A549 (cell line): ENCODE results near the gene LRP4.
"Not testable (repeated sequence)": the region's sequence is repeated elsewhere in the genome, so short reads cannot be mapped to it uniquely, and the experiment has no call there.

Experiments
- BHLHE40 ChIP-seq: IDR thresholded peaks from 2 replicates; pipeline ENCODE4 v1.6.1; 2012; ENCODE audit warnings: low read depth, low read length, inconsistent platforms
- CEBPB ChIP-seq, 2 experiments: fragments of >200 bp in 1 of 2; sonication (Bioruptor Twin) in 1 of 2; formaldehyde crosslinking in 1 of 2; IDR thresholded peaks; 2 replicates each; pipeline ENCODE4 v1.6.1; 2012 to 2016
- CTCF ChIP-seq: fragments of >200 bp; sonication (Bioruptor Twin); formaldehyde crosslinking; IDR thresholded peaks from 3 replicates; pipeline ENCODE4 v1.5.1; 2016
- EHMT2 ChIP-seq: fragments of 200-600 bp; sonication (generic); IDR thresholded peaks from 2 replicates; pipeline ENCODE4 v1.6.1; 2016; ENCODE audit warnings: antibody characterized with exemption, low read depth, mild to moderate bottlenecking, moderate library complexity
- HOXA7 ChIP-seq: fragments of 250-450 bp; sonication (Bioruptor Pico); IDR thresholded peaks from 2 replicates; pipeline ENCODE4 v1.5.0; 2020; ENCODE audit warnings: mild to moderate bottlenecking, moderate library complexity
- JUNB ChIP-seq: fragments of >200 bp; sonication (Bioruptor Twin); formaldehyde crosslinking; IDR thresholded peaks from 2 replicates; pipeline ENCODE4 v1.6.1; 2016
- MAFK ChIP-seq: fragments of 450-650 bp; IDR thresholded peaks from 2 replicates; pipeline ENCODE4 v1.6.1; 2014; ENCODE audit not compliant: partially characterized antibody
- PHF8 ChIP-seq: fragments of 200-600 bp; sonication (generic); IDR thresholded peaks from 2 replicates; pipeline ENCODE4 v1.6.1; 2016; ENCODE audit warnings: low read depth, mild to moderate bottlenecking, antibody characterized with exemption, moderate library complexity, borderline replicate concordance
- POLR2A ChIP-seq: IDR thresholded peaks from 2 replicates; pipeline ENCODE4 v1.6.1; 2012; ENCODE audit warnings: mild to moderate bottlenecking, low read length
- RAD21 ChIP-seq, 2 experiments: fragments of >200 bp in 1 of 2; sonication (Bioruptor Twin) in 1 of 2; formaldehyde crosslinking in 1 of 2; IDR thresholded peaks in 1 of 2; conservative IDR thresholded peaks in 1 of 2; 2 replicates in 1 of 2; 3 replicates in 1 of 2; pipeline ENCODE4 v1.6.1; 2012 to 2018; ENCODE audit warnings: inconsistent platforms in 1 of 2
- RCOR1 ChIP-seq: fragments of 150-350 bp; IDR thresholded peaks from 2 replicates; pipeline ENCODE4 v1.6.1; 2014; ENCODE audit warnings: antibody characterized with exemption, low read length, low read depth
- RFX5 ChIP-seq: fragments of 450-650 bp; IDR thresholded peaks from 2 replicates; pipeline ENCODE4 v1.7.1; 2014; ENCODE audit warnings: antibody characterized with exemption, mild to moderate bottlenecking, moderate library complexity
- TP53 ChIP-seq: fragments of 250-450 bp; sonication (Bioruptor Pico); IDR thresholded peaks from 2 replicates; pipeline ENCODE4 v1.5.0; 2021; ENCODE audit warnings: mild to moderate bottlenecking, moderate library complexity
- ZFP36 ChIP-seq: fragments of 450-650 bp; IDR thresholded peaks from 2 replicates; pipeline ENCODE4 v1.6.1; 2014; ENCODE audit warnings: borderline replicate concordance; ENCODE audit not compliant: partially characterized antibody

- TF ChIP-seq CTCF; BHLHE40; TP53 (CRISPR knock-in tag); RFX5; JUNB; MAFK; CEBPB (IDR thresholded peaks at IDR 0.05); ZFP36; POLR2A; HOXA7 (CRISPR knock-in tag); RCOR1; PHF8; EHMT2; RAD21 (conservative IDR thresholded peaks at IDR 0.05 in 1 of 2, IDR thresholded peaks at IDR 0.05 in 1 of 2): not testable (repeated sequence)
These were observed 43.5 kb upstream of the LRP4 start for GRCh38 chr11:46961886-46962285.
